ENCODE results near the gene HDGFL3.

HDGFL3 gene

DNA sequence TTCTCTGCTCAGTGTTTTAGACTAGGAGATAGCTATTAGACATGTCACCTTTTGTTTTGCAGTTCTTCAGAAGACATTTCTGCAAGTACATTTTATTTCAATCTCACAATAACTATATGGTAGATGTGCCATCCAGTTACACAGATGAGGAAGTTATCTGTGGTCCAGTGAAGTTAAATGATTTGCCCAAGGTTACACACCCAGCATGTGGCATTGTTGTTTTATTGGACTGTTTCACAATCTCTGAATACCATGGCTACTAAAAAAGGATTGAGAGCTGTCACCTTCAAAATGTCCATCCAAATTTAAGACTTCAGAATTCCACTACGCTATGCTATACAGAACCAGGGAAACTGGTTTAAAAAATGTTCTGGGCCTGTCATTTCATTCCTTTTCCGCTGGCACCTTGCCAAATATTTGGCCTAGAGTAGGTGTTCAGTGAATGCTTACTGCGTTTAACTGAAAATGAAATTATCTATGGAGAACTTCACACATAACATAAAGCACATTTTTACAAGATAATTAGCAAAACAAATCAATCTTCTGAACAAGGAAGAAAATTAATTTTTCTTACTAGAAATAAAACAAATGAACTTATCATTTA, 80.0 kb downstream of the HDGFL3 start:
- no peak for DNase-seq (ENCODE audit: low spot score)

DNA sequence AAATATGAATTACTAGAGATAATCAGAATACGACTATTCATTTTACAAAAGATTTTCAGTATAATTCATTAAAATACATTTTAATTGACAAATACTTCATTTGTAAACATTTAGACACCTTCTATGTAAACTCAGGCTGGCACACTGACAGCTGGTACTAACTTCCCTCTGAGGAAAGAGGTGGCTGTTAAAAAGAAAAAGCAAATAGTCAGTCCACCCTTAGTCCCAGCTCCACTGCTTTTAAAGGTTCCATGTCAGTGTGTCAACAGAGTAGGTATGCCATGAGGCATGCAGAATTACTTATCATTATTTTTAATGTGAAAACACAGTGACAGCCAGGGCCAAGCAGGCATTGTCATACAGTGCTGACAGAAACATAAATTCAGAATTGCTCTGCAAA, 84.1 kb downstream of the HDGFL3 start:
- no peak for DNase-seq (ENCODE audit: low spot score)

GRCh38 chr15:83119968-83120581, 87.5 kb downstream of the HDGFL3 start:
- no peak for DNase-seq (ENCODE audit: low spot score)

- no peak for DNase-seq (ENCODE audit: low spot score)
Observed at GRCh38 chr15:83118968-83119367, 88.7 kb downstream of the HDGFL3 start.

DNA sequence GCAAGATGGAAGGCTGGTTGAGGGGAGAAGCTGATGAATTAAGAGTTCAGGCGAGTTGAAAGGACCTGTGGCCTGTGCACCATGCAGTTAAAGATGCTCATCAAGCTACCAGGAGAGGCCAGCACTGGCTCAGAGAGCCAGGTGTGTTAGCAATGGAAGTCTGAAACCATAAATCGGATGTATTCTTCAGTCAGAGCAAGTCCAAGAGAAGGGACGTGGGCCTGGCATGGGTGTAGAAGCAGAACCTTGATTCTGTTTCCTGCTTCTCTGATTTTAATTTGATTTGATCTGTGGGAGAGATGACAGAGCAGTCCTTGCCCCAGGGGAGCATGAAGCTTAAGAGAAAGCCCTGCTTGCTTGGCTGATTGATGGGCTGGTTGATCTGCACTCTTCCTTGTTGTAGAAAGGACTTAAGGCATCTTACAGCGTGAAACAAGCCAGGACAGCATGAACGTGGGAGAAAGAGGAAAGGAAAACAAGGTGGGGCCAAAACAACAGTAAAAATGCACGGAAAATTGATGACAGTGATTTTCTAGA, 89.3 kb downstream of the HDGFL3 start:
- no peak for DNase-seq (ENCODE audit: low spot score)

GRCh38 chr15:83115831-83116565, 91.6 kb downstream of the HDGFL3 start:
- no peak for DNase-seq (ENCODE audit: low spot score)

DNA sequence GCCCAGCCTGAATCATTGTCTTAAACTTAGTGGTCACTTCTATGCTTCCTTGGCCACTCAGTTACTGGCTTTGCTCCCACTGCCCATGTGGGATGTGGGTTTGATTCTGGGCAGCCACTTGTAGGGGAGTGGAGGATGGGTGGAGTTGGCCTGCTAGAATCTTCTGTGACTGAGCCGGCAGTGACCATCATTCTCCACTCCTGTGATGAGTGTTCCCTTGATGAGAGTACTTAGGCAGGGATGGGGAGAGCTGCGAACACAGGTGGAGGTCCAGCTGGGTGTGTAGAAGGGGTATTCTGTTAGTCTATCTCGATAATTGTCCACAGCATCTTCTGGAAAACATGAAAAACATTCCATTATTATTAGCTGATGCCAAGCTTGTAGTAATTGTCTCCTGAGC, 92.2 kb downstream of the HDGFL3 start:
- no peak for DNase-seq (ENCODE audit: low spot score)

- DNase-seq (ENCODE audit: low spot score) = no peak
Observed at GRCh38 chr15:83114856-83115255, 92.8 kb downstream of the HDGFL3 start.

DNA sequence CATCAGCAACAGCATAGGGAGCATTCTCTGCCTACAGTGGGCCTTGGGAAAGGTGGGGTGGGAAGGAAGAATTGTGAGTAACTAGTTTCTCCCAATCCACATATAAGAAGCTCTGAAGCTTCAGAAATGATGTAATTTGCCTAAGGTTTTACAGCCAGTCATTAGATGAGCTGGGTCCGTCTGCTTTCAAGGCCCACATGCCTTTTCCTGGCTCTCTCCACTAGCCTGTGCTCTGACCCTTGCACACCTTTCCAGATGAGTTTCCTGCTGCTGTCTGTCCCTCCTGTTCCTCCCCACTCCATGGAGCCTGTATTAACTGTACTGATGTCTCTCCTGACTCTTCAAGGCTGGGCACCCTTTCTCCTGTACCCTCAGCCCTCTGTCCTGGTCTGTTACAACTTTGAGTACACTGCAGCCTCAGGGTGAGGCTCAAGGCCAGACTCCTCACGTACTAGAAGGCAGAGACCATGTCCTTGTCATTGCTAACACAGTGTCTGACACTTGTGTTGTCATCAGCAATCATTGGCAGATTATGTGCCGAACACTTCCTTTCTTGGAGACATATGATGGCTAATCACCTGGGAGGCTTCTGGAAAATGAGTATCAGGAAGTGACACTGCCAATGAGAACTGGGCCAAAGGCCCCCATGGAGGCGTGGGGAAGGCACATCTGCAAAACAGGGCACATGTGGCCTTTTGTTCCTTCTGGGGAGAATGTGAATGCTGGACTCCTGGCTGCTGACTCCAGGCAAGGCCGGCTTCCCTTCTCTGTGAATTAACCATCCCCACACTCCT, 93.5 kb downstream of the HDGFL3 start:
- DNase-seq (ENCODE audit: low spot score) = no peak

DNA sequence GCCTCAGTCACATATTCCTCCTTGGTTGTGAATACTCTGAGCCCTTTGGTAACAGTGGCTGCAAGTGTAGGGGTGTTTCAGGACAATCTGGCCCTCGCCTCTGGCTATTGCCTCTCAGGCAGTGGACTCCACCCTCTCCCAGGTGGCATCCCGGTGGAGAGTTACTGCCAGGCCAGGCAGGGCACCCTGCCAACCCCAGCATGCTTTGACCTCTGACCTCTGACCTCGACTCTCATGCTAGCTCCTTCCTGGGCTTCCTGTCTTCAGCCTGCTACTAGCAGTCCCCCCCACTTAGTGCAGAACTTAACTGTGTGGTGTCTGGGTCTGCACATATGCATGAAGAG, 94.7 kb downstream of the HDGFL3 start:
- no peak for DNase-seq (ENCODE audit: low spot score)

- no peak for DNase-seq (ENCODE audit: low spot score)
Observed at GRCh38 chr15:83112233-83112955, 95.2 kb downstream of the HDGFL3 start.

DNA sequence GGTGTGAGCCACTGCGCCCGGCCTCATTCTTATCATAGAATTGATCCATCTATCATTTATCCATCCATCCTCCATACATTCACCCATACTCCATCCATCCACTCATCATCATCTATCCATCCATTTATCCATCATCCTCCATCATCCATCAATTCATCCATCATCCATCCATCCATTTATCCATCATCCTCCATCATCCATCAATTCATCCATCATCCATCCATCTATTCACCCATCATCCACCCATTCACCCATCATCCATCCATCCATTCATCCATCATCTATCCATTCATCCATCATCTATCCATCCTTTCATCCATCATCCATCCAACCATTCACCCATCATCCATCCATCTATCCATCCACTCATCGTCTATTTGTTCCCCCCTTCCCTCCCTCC, 96.5 kb downstream of the HDGFL3 start:
- no peak for DNase-seq (ENCODE audit: low spot score)

- no peak for DNase-seq (ENCODE audit: low spot score)
Observed at GRCh38 chr15:83110381-83110780, 97.2 kb downstream of the HDGFL3 start.

GRCh38 chr15:83109532-83109931, 98.1 kb downstream of the HDGFL3 start:
- DNase-seq (ENCODE audit: low spot score) = no peak

DNA sequence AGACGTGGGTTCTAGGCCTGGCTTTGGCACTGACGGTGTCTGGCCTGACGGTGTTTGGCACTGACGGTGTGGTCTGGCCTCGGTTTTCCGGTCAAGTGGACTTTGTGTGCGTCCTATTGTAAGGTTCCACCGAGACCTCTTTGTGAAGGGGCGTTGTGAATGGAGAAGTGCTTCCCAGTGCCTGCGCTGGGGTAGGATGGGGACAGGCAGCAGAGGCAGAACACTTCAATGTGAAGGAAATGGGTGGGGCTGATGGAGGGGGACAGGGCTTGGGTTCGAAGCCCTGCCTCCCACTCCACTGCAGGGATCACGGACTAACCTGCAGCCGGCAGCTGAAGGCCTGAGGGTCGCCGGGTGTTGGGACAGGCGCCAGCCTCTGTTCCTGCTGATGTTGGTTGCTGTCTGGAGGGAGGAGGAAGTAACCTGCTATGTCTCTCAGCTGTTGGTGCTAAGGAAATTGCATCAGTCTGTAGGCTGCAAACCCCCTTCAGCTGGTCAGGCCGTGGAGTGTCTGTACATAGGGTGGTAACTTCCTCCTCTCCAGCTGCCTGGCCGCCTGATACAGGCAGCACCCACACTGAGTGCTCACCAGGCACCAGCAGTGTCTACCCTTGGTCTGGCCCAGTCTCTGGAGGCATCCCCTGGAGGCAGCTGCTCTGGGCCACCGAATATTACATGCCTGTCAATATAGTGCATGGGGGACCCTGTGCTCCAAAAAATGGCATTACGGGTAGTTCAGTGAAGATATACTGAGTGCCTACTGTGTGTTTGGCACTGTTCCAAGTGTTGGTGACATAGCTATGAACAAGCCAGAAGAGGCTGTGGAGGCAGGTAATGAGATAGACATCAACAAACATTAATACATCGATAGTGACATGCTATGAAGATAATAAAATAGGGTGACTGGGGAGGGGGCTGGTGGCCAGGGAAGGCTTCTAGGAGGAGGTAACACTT, 99.1 kb downstream of the HDGFL3 start:
- DNase-seq (ENCODE audit: low spot score) = no peak

GRCh38 chr15:83107841-83108181, 99.8 kb downstream of the HDGFL3 start:
- DNase-seq (ENCODE audit: low spot score) = no peak

- DNase-seq (ENCODE audit: low spot score) = no peak
Observed at GRCh38 chr15:83106994-83107840, 100.4 kb downstream of the HDGFL3 start, which contains the start of gene TM6SF1. TSS of gene TM6SF1 (plus strand) at chr15:83107645. CDS start at chr15:83107681, 36 bp downstream.

DNA sequence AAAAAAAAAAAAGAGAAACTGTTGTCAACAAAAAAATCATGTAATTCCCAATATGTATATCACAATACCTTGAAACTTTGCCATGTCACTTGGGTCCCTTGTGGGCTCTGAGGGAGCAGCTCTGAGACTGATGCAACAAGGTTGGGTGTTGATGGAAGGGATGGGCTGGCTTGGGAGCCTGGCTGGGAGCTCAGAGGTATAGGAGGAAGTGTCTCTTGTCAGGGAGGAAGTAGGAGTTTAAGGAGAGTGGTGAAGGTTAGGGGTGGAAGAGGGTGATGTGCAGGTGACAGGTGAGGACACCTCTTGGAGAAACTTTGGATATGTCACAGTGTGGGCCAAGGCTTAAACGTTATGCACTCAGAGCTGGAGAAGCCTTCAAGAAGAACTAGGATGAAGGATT, 102.2 kb downstream of the HDGFL3 start:
- DNase-seq (ENCODE audit: low spot score) = no peak

DNA sequence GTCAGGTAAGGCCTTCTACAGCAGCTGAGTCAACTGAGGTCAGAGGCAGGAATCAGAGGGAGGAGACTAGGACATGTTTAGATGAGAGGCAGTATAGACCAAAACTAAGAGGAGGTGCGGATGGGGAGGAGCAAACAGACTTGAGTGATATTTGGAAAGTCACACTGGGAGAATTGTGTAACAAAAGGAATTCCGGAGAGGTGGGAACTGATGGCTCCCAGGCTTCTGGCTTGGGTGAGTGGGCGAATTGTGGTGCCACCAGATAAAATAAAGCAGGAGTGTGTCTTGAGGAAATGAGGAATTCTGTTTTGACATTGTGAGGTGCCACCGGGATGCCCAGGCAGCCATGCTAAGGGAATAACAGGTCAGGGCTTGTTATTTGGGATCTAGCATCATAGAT, 103.5 kb downstream of the HDGFL3 start:
- DNase-seq (ENCODE audit: low spot score) = no peak

DNA sequence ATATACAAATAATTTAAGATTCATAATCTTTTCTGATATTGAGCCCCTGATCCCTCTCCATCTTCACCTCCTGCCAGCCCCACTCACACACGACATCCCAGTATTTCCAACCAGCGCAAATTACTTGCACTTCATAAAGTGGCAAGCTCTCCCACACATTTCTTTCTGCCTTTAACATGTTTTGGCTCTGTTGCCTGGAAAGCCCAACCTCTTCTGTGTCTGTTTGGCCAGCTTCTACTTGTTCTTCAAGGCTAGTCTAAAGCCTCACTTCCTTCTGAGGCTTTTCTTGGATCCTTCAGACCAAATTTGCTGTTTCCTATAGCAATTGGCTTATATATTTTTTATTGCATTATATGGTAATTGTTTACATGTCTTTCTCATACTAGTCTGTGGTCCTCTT, 105.3 kb downstream of the HDGFL3 start:
- no peak for DNase-seq (ENCODE audit: low spot score)

Measured in CD4-positive, alpha-beta T cell treated with Interleukin-15 for 4 hours (primary cell).